H1 (cell line): ENCODE data around the gene CCNE1. TPM values are rescaled to one million over a fixed set of nuclear protein-coding genes. Genes with fewer than 3 reads are reported as not detected.

Source experiments
- ASH2L ChIP-seq: fragments of 200-600, 300-600 bp; sonication (generic); IDR thresholded peaks from one replicate; pipeline ENCODE4 v1.7.1; 2017; ENCODE audit warnings: low read length
- BACH1 ChIP-seq: IDR thresholded peaks from 2 replicates; pipeline ENCODE4 v1.6.1; 2012; ENCODE audit warnings: low read length, improper control_type of control experiment
- CBX8 ChIP-seq: fragments of 300-800, 300-1000 bp; sonication (generic); IDR thresholded peaks from 2 replicates; pipeline ENCODE4 v1.7.1; 2016; ENCODE audit warnings: low read depth, low read length, borderline replicate concordance
- CHD2 ChIP-seq: IDR thresholded peaks from 2 replicates; pipeline ENCODE4 v1.6.1; 2012; ENCODE audit warnings: low read length, improper control_type of control experiment
- CTBP2 ChIP-seq: IDR thresholded peaks from 2 replicates; pipeline ENCODE4 v1.7.0; 2011; ENCODE audit warnings: borderline replicate concordance, mild to moderate bottlenecking, moderate library complexity, mixed read lengths, low read length; ENCODE audit not compliant: insufficient read depth, insufficient read length
- E2F6 ChIP-seq: IDR thresholded peaks from 2 replicates; pipeline ENCODE4 v1.6.1; 2012; ENCODE audit warnings: inconsistent platforms
- HDAC2 ChIP-seq, 2 experiments: fragments of 300-600 bp in 1 of 2; sonication (generic) in 1 of 2; IDR thresholded peaks; 2 replicates each; pipeline ENCODE4 v1.6.1; 2011 to 2012; ENCODE audit warnings: low read depth in 2 of 2, low read length in 2 of 2, mild to moderate bottlenecking in 2 of 2, moderate library complexity in 2 of 2, borderline replicate concordance in 1 of 2, inconsistent platforms in 1 of 2
- POU5F1 ChIP-seq: IDR thresholded peaks from 2 replicates; pipeline ENCODE4 v1.6.1; 2011; ENCODE audit warnings: low read depth, mild to moderate bottlenecking, low read length, moderate library complexity
- SP2 ChIP-seq: IDR thresholded peaks from 2 replicates; pipeline ENCODE4 v1.6.1; 2012; ENCODE audit warnings: mild to moderate bottlenecking, low read length, inconsistent platforms
- SUZ12 ChIP-seq: fragments of 200-600 bp; sonication (generic); IDR thresholded peaks from 2 replicates; pipeline ENCODE4 v1.6.1; 2012; ENCODE audit warnings: mild to moderate bottlenecking, inconsistent platforms, low read length, moderate library complexity, mixed read lengths
- TCF12 ChIP-seq: IDR thresholded peaks from 2 replicates; pipeline ENCODE4 v1.6.1; 2011; ENCODE audit warnings: low read depth, mild to moderate bottlenecking, low read length
- TEAD4 ChIP-seq: IDR thresholded peaks from 2 replicates; pipeline ENCODE4 v1.6.1; 2012; ENCODE audit warnings: low read depth, low read length, inconsistent platforms, mixed read lengths
- polyA plus RNA-seq, 7 experiments: library from polyadenylated mRNA; depleted of rRNA in 3 of 7; stranded (reverse) in 5 of 7; unstranded in 2 of 7; fragments of >200 nt in 5 of 7; fragments of 200-250 nt in 2 of 7; gene quantifications; 1 replicate in 5 of 7; 2 replicates in 1 of 7; 4 replicates in 1 of 7; pipeline versions ENCODE4 v1.2.1 to v1.2.3, GENCODE V29; 2011 to 2013; ENCODE audit warnings: missing spikeins in 2 of 7, mixed read lengths in 2 of 7
- total RNA-seq: library from RNA; stranded (reverse); fragmentation: NEBNext Ultra II Directional; extraction: Animal tissue kit (Norgen Biotek cat#: 25700); gene quantifications from 2 replicates; pipeline ENCODE4 v1.2.1, GENCODE V29; 2021
- TF ChIP-seq, protein P1 (sequence below): IDR thresholded peaks from 2 replicates; pipeline ENCODE4 v1.6.1; 2012; ENCODE audit warnings: inconsistent platforms
- TF ChIP-seq, protein P2 (sequence below): IDR thresholded peaks from 2 replicates; pipeline ENCODE4 v1.6.1; 2011; ENCODE audit warnings: low read depth, mild to moderate bottlenecking, low read length; ENCODE audit not compliant: insufficient read depth
- TF ChIP-seq, protein P3 (sequence below), 3 experiments: IDR thresholded peaks; 1 replicate in 2 of 3; 2 replicates in 1 of 3; pipeline versions ENCODE4 v1.5.1 to v1.6.1; 2011; ENCODE audit warnings: low read length in 3 of 3, mild to moderate bottlenecking in 3 of 3, inconsistent platforms in 2 of 3, low read depth in 1 of 3, moderate library complexity in 1 of 3; ENCODE audit not compliant: insufficient read depth in 1 of 3; ENCODE audit errors: control extremely low read depth in 1 of 3

CCNE1 gene
- total and polyA plus RNA-seq, 2 of the 8 experiments (the other 6 are each of a cell fraction or from before 2014, with no cell fraction given), result 43.2 to 44.6 TPM

- 0 out of 4 replicates have a peak, but pooled peaks of 1 of the 2 experiments have one; percentile 82 for TF ChIP-seq HDAC2 (IDR thresholded peaks at IDR 0.05; ENCODE audit: borderline replicate concordance in 1 of 2, low read depth in 2 of 2, low read length in 2 of 2)
- no peak for TF ChIP-seq BACH1
- TF ChIP-seq POU5F1, result no peak
- no peak for TF ChIP-seq CTBP2
- TF ChIP-seq E2F6, result peak; percentile 24; the same call in 1 of the 2 replicates
- no peak for TF ChIP-seq CBX8
- TF ChIP-seq, protein P1, sequence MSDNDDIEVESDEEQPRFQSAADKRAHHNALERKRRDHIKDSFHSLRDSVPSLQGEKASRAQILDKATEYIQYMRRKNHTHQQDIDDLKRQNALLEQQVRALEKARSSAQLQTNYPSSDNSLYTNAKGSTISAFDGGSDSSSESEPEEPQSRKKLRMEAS, result peak; percentile 50
- TF ChIP-seq TCF12, result no peak
- TF ChIP-seq TEAD4, result no peak
- no peak for TF ChIP-seq ASH2L
- TF ChIP-seq CHD2, result no peak
- no peak for TF ChIP-seq SP2
- TF ChIP-seq, protein P2, sequence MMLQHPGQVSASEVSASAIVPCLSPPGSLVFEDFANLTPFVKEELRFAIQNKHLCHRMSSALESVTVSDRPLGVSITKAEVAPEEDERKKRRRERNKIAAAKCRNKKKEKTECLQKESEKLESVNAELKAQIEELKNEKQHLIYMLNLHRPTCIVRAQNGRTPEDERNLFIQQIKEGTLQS, result no peak
- no peak for TF ChIP-seq SUZ12
- TF ChIP-seq, protein P3, sequence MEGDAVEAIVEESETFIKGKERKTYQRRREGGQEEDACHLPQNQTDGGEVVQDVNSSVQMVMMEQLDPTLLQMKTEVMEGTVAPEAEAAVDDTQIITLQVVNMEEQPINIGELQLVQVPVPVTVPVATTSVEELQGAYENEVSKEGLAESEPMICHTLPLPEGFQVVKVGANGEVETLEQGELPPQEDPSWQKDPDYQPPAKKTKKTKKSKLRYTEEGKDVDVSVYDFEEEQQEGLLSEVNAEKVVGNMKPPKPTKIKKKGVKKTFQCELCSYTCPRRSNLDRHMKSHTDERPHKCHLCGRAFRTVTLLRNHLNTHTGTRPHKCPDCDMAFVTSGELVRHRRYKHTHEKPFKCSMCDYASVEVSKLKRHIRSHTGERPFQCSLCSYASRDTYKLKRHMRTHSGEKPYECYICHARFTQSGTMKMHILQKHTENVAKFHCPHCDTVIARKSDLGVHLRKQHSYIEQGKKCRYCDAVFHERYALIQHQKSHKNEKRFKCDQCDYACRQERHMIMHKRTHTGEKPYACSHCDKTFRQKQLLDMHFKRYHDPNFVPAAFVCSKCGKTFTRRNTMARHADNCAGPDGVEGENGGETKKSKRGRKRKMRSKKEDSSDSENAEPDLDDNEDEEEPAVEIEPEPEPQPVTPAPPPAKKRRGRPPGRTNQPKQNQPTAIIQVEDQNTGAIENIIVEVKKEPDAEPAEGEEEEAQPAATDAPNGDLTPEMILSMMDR (IDR thresholded peaks at IDR 0.05; ENCODE audit: control extremely low read depth in 1 of 3, insufficient read depth in 1 of 3, low read depth in 1 of 3, low read length in 3 of 3), result no peak
Measured at GRCh38 chr19:29844891-29845573, 33.2 kb downstream of the CCNE1 start (continued).
